ENCODE results near the gene GGT7. TPM values are rescaled to one million over a fixed set of nuclear protein-coding genes. Genes with fewer than 3 reads are reported as not detected.

Gene GGT7
- total RNA-seq, 1 donor, result 12.7 TPM

DNA sequence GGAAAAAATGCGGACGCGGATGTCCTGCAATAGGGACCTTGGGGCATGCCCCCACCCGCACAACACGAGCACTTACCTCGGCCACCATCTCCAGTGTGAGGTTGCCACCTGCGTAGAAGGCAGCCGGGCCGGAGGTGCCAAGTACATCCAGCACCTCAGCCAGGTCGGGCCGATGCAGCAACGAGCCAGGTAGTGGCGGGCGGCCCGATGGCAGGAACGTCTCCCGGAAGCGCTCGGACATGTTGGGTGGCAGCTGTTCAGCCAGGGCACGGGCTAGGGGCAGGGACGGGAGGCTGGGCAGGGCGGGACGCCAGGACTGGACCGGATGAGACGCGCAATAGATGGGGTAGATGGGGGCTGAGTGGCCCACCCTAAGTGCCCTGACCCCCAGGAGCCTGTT, 13.3 kb downstream of the GGT7 start:
- TF ChIP-seq, protein P1, sequence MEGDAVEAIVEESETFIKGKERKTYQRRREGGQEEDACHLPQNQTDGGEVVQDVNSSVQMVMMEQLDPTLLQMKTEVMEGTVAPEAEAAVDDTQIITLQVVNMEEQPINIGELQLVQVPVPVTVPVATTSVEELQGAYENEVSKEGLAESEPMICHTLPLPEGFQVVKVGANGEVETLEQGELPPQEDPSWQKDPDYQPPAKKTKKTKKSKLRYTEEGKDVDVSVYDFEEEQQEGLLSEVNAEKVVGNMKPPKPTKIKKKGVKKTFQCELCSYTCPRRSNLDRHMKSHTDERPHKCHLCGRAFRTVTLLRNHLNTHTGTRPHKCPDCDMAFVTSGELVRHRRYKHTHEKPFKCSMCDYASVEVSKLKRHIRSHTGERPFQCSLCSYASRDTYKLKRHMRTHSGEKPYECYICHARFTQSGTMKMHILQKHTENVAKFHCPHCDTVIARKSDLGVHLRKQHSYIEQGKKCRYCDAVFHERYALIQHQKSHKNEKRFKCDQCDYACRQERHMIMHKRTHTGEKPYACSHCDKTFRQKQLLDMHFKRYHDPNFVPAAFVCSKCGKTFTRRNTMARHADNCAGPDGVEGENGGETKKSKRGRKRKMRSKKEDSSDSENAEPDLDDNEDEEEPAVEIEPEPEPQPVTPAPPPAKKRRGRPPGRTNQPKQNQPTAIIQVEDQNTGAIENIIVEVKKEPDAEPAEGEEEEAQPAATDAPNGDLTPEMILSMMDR (IDR thresholded peaks at IDR 0.05; ENCODE audit: extremely low read depth, low read depth, low read length), result no peak
- Histone ChIP-seq H3K4me1 (ENCODE audit: insufficient read depth, low read length) (no peaks in the 10 kb centered on the region), H2AFZ (ENCODE audit: low read length) (no peak overlapping the region), H3K27ac (ENCODE audit: low read depth, low read length) (no peak overlapping the region), H3K4me3 (ENCODE audit: insufficient read depth, low read length) (no peak overlapping the region), H3K9me3 (ENCODE audit: low read depth, low read length) (no peaks in the 10 kb centered on the region), H3K4me2 (ENCODE audit: insufficient read depth, low read length) (no peak overlapping the region), H3K36me3 (ENCODE audit: insufficient read depth, low read length) (peaks cover 19% of the 10 kb centered on the region), H4K20me1 (ENCODE audit: insufficient read depth, low read length) (no peaks in the 10 kb centered on the region), H3K27me3 (ENCODE audit: insufficient read depth, low read length) (no peaks in the 10 kb centered on the region), H3K79me2 (ENCODE audit: insufficient read depth, low read length) (no peaks in the 10 kb centered on the region)
- no peak for DNase-seq (ENCODE audit: insufficient read length, low spot score, missing footprints)

DNA sequence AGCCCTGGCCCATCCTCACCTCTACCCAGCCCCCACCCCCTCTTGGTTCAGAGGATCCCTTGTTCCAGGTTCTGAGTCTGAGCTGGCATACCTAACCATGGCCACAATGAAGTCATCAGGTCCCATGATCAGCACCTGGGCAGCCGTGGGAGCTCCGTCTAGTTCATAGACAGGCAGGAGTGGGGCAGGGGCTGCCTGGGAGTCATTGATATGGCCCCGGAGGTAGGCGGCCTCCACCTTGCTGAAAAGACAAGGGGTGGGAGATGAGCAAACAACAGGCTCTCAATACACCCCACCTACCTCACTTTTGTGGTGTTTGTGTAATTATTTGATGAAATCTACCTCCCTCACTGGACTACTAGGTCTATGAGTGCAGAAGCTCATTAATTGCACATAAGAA, 20.4 kb downstream of the GGT7 start:
- Histone ChIP-seq H3K4me1 (ENCODE audit: insufficient read depth, low read length) (no peaks in the 10 kb centered on the region), H3K27ac (ENCODE audit: low read depth, low read length) (no peak overlapping the region), H3K27me3 (ENCODE audit: insufficient read depth, low read length) (no peaks in the 10 kb centered on the region), H3K9me3 (ENCODE audit: low read depth, low read length) (no peaks in the 10 kb centered on the region), H4K20me1 (ENCODE audit: insufficient read depth, low read length) (no peaks in the 10 kb centered on the region), H2AFZ (ENCODE audit: low read length) (no peak overlapping the region), H3K4me3 (ENCODE audit: insufficient read depth, low read length) (no peak overlapping the region), H3K4me2 (ENCODE audit: insufficient read depth, low read length) (no peak overlapping the region), H3K79me2 (ENCODE audit: insufficient read depth, low read length) (no peaks in the 10 kb centered on the region), H3K36me3 (ENCODE audit: insufficient read depth, low read length) (peaks cover 36% of the 10 kb centered on the region)
- no peak for DNase-seq (ENCODE audit: insufficient read length, low spot score, missing footprints)
- TF ChIP-seq, protein P1 (IDR thresholded peaks at IDR 0.05; ENCODE audit: extremely low read depth, low read depth, low read length), result no peak

DNA sequence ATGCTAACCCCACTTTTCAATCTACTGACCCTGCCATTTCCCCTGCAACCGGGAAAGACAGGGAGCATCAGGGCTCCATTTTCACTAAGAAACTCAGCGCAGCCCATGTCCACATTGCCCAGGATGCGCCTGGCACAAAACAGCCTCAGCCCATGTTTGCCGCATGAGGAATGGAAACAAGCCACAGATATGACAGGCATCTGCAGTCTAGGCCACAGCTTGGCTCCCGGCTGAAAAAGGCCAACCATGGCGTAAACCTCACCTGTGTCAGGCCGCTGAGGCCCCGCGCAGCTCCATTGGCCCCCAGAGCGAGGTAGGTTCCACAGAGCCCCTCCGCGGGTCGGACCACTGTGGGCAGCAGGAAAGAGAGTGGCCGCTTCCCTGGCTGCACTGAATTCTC, 21.7 kb downstream of the GGT7 start:
- Histone ChIP-seq H3K36me3 (ENCODE audit: insufficient read depth, low read length) (peaks cover 33% of the 10 kb centered on the region), H3K4me1 (ENCODE audit: insufficient read depth, low read length) (no peaks in the 10 kb centered on the region), H2AFZ (ENCODE audit: low read length) (no peak overlapping the region), H3K4me3 (ENCODE audit: insufficient read depth, low read length) (no peak overlapping the region), H3K79me2 (ENCODE audit: insufficient read depth, low read length) (no peaks in the 10 kb centered on the region), H4K20me1 (ENCODE audit: insufficient read depth, low read length) (no peaks in the 10 kb centered on the region), H3K27me3 (ENCODE audit: insufficient read depth, low read length) (no peaks in the 10 kb centered on the region), H3K4me2 (ENCODE audit: insufficient read depth, low read length) (no peak overlapping the region), H3K9me3 (ENCODE audit: low read depth, low read length) (no peaks in the 10 kb centered on the region), H3K27ac (ENCODE audit: low read depth, low read length) (no peak overlapping the region)
- no peak for DNase-seq (ENCODE audit: insufficient read length, low spot score, missing footprints)
- TF ChIP-seq, protein P1 (IDR thresholded peaks at IDR 0.05; ENCODE audit: extremely low read depth, low read depth, low read length), result no peak

GRCh38 chr20:34849778-34850177, 22.9 kb downstream of the GGT7 start:
- peaks cover 33% of the 10 kb centered on the region for H3K36me3 ChIP-seq (ENCODE audit: insufficient read depth, low read length)
- no peaks in the 10 kb centered on the region for H4K20me1 ChIP-seq (ENCODE audit: insufficient read depth, low read length)
- H3K27ac ChIP-seq (ENCODE audit: low read depth, low read length), result no peak overlapping the region
- no peaks in the 10 kb centered on the region for H3K27me3 ChIP-seq (ENCODE audit: insufficient read depth, low read length)
- H3K4me2 ChIP-seq (ENCODE audit: insufficient read depth, low read length), result no peak overlapping the region
- no peak overlapping the region for H3K4me3 ChIP-seq (ENCODE audit: insufficient read depth, low read length)
- TF ChIP-seq, protein P1 (IDR thresholded peaks at IDR 0.05; ENCODE audit: extremely low read depth, low read depth, low read length), result no peak
- H3K79me2 ChIP-seq (ENCODE audit: insufficient read depth, low read length), result no peaks in the 10 kb centered on the region
- no peak overlapping the region for H2AFZ ChIP-seq (ENCODE audit: low read length)
- DNase-seq (ENCODE audit: insufficient read length, low spot score, missing footprints), result no peak
- no peaks in the 10 kb centered on the region for H3K4me1 ChIP-seq (ENCODE audit: insufficient read depth, low read length)
- H3K9me3 ChIP-seq (ENCODE audit: low read depth, low read length), result no peaks in the 10 kb centered on the region
